Vagina (tissue), 2 donors: ENCODE results near the gene PRSS35. TPM values are rescaled to one million over a fixed set of nuclear protein-coding genes. Genes with fewer than 3 reads are reported as not detected.

ENCODE experiments used
- DNase-seq, 2 donors: peaks; one replicate each; pipeline ENCODE4 v3.0.0-alpha.2; 2017; ENCODE audit errors: extremely low spot score in 2 of 2
- H3K27ac ChIP-seq: fragments of 200-600 bp; sonication (generic); one replicate; pipeline ENCODE4 v1.5.1; 2019
- H3K27me3 ChIP-seq: fragments of 200-600 bp; sonication (generic); one replicate; pipeline ENCODE4 v1.5.1; 2019
- H3K36me3 ChIP-seq, 2 donors: fragments of 200-600 bp; sonication (generic); one replicate each; pipeline ENCODE4 v1.5.1; 2017 to 2019
- H3K4me1 ChIP-seq: fragments of 200-600 bp; sonication (generic); one replicate; pipeline ENCODE4 v1.5.1; 2019
- H3K4me3 ChIP-seq, 2 donors: fragments of 200-600 bp; sonication (generic); 1 replicate in 1 of 2; 2 replicates in 1 of 2; pipeline ENCODE4 v1.5.1; 2016 to 2019
- H3K9me3 ChIP-seq: fragments of 200-600 bp; sonication (generic); one replicate; pipeline ENCODE4 v1.5.1; 2019
- POLR2A ChIP-seq, 2 donors: fragments of 450-650 bp; IDR thresholded peaks; one replicate each; pipeline ENCODE4 v1.6.1; 2017; ENCODE audit warnings: antibody characterized with exemption in 2 of 2, mild to moderate bottlenecking in 2 of 2, moderate library complexity in 2 of 2
- POLR2AphosphoS5 ChIP-seq, 2 donors: sonication (generic); formaldehyde crosslinking; IDR thresholded peaks; one replicate each; pipeline ENCODE4 v1.9.0; 2017; ENCODE audit warnings: antibody characterized with exemption in 2 of 2, mild to moderate bottlenecking in 2 of 2, low read depth in 1 of 2; ENCODE audit not compliant: insufficient read depth in 1 of 2
- intact Hi-C: fragments of 100-400 bp; cut with DNase I; formaldehyde crosslinking; loops from one replicate; pipeline ENCODE4 v1.15.1; 2023
- total RNA-seq: library from RNA; depleted of rRNA; stranded (reverse); fragments of >200 nt; gene quantifications from one replicate; pipeline ENCODE4 v1.2.3, GENCODE V29; 2016
- TF ChIP-seq, protein P1 (sequence below), 3 experiments: fragments of 450-650 bp in 2 of 3; fragments of 200-600 bp in 1 of 3; sonication (generic) in 1 of 3; IDR thresholded peaks; one replicate each; pipeline ENCODE4 v1.5.1; 2017 to 2019; ENCODE audit warnings: antibody characterized with exemption in 3 of 3, mild to moderate bottlenecking in 2 of 3, moderate library complexity in 2 of 3

PRSS35 gene, protein sequence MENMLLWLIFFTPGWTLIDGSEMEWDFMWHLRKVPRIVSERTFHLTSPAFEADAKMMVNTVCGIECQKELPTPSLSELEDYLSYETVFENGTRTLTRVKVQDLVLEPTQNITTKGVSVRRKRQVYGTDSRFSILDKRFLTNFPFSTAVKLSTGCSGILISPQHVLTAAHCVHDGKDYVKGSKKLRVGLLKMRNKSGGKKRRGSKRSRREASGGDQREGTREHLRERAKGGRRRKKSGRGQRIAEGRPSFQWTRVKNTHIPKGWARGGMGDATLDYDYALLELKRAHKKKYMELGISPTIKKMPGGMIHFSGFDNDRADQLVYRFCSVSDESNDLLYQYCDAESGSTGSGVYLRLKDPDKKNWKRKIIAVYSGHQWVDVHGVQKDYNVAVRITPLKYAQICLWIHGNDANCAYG
- not detected for total RNA-seq

DNA sequence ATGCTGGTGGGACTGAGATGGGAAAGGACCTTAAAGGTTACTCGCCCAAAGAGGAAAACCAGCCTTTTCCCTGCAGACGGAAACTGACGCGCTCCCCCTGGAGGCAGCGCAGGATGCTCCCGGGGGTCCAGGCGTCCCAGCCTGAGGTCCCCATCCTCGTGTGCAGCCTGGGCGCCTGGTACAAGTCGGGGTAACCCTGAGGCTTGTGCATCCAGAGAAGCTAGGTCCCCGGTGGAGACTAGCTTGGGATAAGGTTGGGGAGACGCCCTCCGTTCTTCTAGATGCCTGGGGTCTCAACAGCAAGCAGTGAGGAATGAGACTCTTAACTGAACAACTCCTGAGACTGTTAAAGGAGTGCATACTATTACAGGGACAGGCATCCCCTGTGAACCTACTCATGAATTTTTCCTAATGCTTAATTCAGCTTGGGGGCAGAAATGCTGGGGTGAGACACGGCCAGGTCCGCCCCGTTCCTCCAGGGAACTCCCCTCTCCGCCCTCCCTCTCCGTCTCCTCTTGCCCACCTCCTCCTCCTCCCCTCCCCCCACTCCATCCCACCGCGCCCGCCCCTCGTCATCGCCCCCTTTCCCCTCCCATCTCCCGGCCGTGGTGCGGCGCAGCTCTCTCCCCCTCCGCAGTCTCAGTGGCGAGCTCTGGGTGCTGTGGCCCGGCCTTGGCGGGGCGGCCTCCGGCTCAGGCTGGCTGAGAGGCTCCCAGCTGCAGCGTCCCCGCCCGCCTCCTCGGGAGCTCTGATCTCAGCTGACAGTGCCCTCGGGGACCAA lies at the start of gene PRSS35:
Gene PRSS35, plus strand, starts transcription at position 634 of the 781 bp plus-strand sequence. CDS start 10,908 bp downstream, outside the sequence.
- TF ChIP-seq, protein P1, sequence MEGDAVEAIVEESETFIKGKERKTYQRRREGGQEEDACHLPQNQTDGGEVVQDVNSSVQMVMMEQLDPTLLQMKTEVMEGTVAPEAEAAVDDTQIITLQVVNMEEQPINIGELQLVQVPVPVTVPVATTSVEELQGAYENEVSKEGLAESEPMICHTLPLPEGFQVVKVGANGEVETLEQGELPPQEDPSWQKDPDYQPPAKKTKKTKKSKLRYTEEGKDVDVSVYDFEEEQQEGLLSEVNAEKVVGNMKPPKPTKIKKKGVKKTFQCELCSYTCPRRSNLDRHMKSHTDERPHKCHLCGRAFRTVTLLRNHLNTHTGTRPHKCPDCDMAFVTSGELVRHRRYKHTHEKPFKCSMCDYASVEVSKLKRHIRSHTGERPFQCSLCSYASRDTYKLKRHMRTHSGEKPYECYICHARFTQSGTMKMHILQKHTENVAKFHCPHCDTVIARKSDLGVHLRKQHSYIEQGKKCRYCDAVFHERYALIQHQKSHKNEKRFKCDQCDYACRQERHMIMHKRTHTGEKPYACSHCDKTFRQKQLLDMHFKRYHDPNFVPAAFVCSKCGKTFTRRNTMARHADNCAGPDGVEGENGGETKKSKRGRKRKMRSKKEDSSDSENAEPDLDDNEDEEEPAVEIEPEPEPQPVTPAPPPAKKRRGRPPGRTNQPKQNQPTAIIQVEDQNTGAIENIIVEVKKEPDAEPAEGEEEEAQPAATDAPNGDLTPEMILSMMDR (IDR thresholded peaks at IDR 0.05) = peak in 1 of 3 experiments; percentile 35
- TF ChIP-seq POLR2A (IDR thresholded peaks at IDR 0.05) (no peak), POLR2AphosphoS5 (IDR thresholded peaks at IDR 0.05; ENCODE audit: insufficient read depth in 1 of 2, low read depth in 1 of 2) (no peak)
- DNase-seq = no peak
- no peak within 1 kb of the TSS for H3K27ac ChIP-seq

DNA sequence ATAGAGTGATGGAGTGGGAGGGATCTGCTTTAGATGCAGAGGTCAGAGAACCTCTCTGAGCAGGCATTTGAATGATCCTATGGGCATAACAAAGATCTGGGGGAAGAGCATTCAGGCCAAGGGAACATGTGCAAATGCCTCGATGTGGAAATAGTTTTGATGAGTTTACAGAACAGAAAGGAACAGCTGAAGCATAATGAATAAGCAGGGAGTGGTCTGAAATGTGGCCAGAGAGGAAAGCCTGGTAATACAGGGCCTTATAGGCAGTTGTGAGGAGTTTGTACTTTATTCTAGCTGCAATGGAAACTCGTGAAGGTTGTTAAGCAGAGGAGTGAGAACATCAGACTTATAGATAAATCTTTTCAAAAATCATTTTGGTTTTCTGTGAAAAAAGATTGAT lies 48.4 kb upstream of the PRSS35 start:
- Histone ChIP-seq H3K4me3 (no peak overlapping the region), H3K4me1 (no peaks in the 10 kb centered on the region), H3K36me3 (no peaks in the 10 kb centered on the region), H3K27ac (no peak overlapping the region), H3K9me3 (no peaks in the 10 kb centered on the region), H3K27me3 (no peaks in the 10 kb centered on the region)
- intact Hi-C loops = no loop called here
- TF ChIP-seq POLR2A (IDR thresholded peaks at IDR 0.05) (no peak), POLR2AphosphoS5 (IDR thresholded peaks at IDR 0.05; ENCODE audit: insufficient read depth in 1 of 2, low read depth in 1 of 2) (no peak)
- TF ChIP-seq, protein P1 (IDR thresholded peaks at IDR 0.05) = no peak
- DNase-seq = no peak

More for the DNA sequence above, at the start of gene PRSS35:
- Histone ChIP-seq H3K9me3 (no peaks in the 10 kb centered on the region), H3K27me3 (no peaks in the 10 kb centered on the region), H3K36me3 (no peaks in the 10 kb centered on the region), H3K4me1 (peaks cover 12% of the 10 kb centered on the region), H3K4me3 (peak within 1 kb of the TSS; percentile 31 to 46)
- intact Hi-C loops = loop anchor here (10.0 kb wide), 2 partner anchors 97 to 287 kb away; no protein-coding TSS in a partner anchor

DNA sequence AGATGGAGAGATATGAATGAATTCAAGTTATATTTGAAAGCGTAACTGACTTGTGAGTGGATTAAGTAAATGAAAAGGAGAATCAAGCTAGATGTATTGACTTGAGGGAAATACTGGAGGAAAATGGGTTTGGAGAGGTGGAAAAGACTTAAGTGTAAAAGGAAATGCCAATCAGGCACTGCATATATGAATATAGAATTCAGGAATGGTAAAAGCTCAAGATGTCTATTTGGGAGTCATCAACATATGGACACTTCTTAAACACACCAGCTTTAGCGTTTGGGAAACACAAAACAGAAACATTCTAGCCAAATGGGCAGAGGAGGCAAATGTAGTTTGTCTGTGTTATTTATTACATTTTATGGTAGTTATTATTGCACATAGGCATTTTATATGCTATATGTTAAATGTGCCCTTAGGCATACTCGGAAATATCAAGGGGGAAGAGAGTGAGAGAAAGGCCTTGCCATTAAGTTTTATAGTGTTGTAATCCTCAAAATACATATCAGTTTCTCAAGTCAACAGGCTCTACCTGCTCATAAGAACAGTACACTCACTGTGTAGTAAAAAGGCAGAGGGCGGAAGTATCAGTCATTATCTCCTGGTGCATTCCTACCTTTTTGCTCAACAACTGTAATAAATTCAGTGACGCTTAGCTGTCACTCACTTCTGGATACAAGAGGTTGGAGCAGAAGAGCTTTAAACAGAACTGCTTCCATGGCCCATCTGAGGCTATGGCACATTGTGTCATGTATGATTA lies 47.8 kb upstream of the PRSS35 start:
- no peaks in the 10 kb centered on the region for H3K27me3 ChIP-seq
- H3K4me1 ChIP-seq = no peaks in the 10 kb centered on the region
- no peak overlapping the region for H3K27ac ChIP-seq
- H3K4me3 ChIP-seq = no peak overlapping the region
- H3K36me3 ChIP-seq = no peaks in the 10 kb centered on the region
- TF ChIP-seq, protein P1 (IDR thresholded peaks at IDR 0.05) = no peak
- intact Hi-C loops = no loop called here
- no peak for DNase-seq
- no peaks in the 10 kb centered on the region for H3K9me3 ChIP-seq

DNA sequence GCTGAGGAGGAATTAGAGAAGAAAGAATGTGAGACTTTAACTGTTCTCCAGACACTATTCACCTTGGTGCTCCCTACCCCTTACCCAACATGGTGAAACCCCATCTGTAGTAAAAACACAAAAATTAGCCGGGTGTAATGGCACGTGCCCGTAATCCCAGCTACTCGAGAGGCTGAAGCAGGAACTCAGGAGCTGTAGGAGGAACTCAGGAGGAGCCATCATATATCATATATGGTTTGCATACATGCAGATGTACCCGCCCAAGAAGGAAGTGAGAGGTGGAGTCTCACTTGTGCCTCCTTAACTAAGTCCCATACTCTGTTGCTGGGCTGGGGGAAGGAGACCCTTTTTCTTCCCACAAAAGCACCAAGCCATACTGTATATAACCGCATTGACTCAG lies 46.0 kb upstream of the PRSS35 start:
- Histone ChIP-seq H3K27me3 (no peaks in the 10 kb centered on the region), H3K27ac (no peak overlapping the region), H3K36me3 (no peaks in the 10 kb centered on the region), H3K9me3 (no peaks in the 10 kb centered on the region), H3K4me1 (no peaks in the 10 kb centered on the region), H3K4me3 (no peak overlapping the region)
- intact Hi-C loops = no loop called here
- no peak for DNase-seq
- TF ChIP-seq, protein P1 (IDR thresholded peaks at IDR 0.05) = no peak
- TF ChIP-seq POLR2AphosphoS5 (IDR thresholded peaks at IDR 0.05; ENCODE audit: insufficient read depth in 1 of 2, low read depth in 1 of 2) = no peak
- no peak for TF ChIP-seq POLR2A (IDR thresholded peaks at IDR 0.05)
